Activated CD4-positive, alpha-beta T cell treated with anti-CD3 and anti-CD28 coated beads, Interleukin-2, amount 50 U/mL, for 16 hours (primary cell): ENCODE results near the gene OR5B21.

Experiments
- DNase-seq: peaks from one replicate; pipeline ENCODE4 v3.0.0-alpha.2; 2020

OR5B21 gene

DNA sequence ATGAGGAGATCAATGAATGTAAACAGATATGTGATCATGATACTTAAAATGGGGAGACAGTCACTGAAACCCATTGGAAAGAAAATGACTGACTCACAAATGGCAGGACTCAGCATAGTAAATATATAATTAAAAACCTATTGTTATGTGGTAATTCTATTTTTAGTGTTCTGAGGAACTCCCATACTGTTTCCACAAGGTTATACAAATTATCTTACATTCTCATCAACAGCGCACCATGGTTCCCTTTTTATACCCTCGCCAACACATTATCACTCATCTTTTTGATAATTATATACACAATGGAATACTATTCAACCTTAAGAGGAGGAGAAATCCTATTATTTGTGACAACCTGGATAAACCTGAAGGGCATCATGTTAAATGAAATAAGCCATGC lies 17.1 kb downstream of the OR5B21 start:
- no peak for DNase-seq

DNA sequence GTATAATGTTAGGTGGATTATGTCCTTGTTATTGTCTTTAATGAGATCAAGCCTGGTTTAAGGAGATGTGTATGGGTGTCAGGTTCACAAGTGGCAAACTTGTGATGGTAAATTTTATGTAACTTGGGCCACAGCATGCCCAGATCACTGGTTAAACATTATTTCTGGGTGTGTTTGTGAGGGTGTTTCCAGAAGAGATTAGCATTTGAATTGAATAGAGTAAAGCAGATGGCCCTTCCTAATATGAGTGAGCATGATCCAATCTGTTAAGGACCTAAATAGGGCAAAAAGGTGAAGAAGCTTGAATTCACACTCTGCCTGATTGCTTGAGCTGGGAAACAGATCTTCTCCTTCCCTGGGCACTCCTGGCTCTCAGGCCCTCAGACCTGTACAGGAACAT lies 20.7 kb downstream of the OR5B21 start:
- no peak for DNase-seq

DNA sequence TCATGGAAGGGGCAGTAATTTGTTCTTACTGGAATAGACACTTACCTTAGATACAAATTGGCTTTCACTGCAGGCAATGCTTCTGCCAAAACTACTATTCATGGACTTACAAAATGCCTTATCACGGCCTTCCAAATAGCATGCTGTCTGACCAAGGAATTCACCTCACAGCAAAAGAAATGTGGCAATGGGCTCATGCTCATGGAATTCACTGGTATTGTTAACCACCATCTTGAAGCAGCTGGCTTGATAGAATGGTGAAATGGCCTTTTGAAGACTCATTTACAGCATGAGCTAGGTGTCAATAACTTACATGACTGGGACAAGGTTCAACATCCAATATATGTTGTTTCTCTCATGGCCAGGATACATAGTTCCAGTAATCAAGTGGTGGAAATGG lies 21.9 kb downstream of the OR5B21 start:
- no peak for DNase-seq

DNA sequence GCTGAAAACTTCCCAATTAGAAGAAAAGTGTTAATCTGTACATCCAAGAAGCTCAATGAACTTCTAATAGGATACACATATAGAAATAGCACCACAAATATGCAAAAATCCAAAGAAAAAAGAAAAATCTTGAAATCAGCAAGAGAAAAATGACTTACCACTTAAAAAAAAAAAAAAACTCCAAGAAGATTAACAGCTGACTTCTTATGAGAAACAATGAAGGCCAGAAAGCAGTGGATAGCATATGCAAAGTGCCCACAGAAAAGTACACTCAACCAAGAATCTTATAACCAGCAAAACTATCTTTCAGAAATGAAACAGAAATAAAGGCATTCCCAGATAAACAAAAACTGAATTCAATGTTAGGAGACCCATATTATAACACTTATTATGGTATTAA lies 36.0 kb downstream of the OR5B21 start:
- DNase-seq = no peak

DNA sequence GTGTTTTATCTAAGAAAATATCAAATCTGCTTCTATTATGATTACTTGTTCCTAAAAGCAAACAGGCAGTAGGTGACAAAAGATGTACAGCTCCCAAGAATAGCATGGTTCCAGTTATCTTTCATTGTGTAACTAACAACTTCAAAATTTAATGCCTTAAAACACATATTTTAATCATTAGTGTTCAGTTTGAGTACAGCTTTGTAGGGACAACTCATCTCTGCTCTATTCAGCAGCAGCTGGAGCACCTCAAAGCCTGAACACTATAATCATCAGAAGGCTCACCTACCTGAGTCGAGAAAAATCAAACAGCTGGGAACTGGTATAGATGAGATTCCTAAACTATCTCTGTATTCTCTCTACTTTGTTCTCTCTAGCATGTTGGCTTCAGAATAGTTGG lies 41.6 kb downstream of the OR5B21 start:
- no peak for DNase-seq

DNA sequence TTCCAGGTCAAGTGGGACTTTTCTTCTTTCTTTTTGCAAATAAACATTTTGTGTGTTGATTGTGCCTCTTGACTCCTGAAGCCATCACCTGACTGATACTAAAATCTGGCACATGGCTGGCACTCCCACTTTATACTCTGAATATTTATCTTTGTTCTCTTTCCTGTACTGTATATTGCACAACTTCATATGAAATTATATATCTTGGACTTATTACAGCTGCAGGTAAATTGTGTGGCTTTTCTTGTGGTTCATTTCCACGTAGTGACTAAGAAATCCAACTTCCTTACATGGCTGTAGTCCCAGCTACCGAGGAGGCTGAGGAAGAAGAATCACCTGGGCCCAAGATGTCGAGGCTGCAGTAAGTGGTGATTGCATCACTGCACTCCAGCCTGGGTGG lies 42.2 kb downstream of the OR5B21 start:
- no peak for DNase-seq
